Hematopoietic multipotent progenitor cell (in vitro differentiated cells): ENCODE data around the gene SELENOM. TPM values are rescaled to one million over a fixed set of nuclear protein-coding genes. Genes with fewer than 3 reads are reported as not detected.

ENCODE experiments used
- DNase-seq, 3 donors: peaks; one replicate each; pipeline ENCODE4 v3.0.0-alpha.2; 2011 to 2015; ENCODE audit warnings: low read depth in 2 of 3, low spot score in 2 of 3
- total RNA-seq: library from RNA; depleted of rRNA; stranded (reverse); fragments of >200 nt; gene quantifications from one replicate; pipeline ENCODE4 v1.2.3, GENCODE V29; 2012

SELENOM gene
- total RNA-seq, 1 donor = 5.1 TPM

DNA sequence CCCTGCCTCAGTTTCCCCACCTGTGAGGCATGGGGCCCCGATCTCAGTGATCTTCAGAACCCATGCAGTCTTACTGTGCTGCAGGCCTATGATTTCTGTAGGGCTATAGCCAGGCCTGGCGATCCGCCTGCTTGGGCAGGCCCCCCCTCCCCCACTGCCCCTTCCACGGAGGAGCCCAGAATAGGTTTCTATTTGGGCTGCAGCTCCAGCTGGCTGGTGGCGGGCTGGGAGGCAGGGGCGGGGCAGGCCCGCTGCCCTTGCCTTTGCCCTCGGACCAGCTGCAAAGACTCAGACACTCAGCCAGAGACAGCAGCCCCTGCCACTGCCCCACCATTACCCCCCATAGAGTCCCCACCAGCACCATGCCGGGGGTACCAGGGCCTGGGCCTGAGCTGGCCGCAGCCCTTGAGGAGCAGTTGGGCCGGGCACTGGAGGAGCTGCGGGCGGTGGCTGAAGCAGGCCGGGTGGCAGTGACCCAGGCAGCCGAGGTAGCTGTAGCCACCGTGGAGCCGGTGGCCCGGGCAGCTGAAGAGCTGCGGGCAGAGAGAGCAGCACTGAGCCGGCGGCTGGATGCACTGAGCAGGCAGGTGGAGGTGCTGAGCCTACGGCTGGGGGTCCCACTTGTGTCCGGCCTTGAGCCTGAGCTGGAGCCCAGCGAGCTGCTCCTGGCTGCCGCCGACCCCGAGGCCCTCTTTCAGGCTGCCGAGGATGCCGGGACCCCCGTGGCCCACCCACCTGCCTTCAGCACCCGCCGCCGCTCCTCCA is 14.1 kb downstream of the SELENOM start:
- no peak for DNase-seq

DNA sequence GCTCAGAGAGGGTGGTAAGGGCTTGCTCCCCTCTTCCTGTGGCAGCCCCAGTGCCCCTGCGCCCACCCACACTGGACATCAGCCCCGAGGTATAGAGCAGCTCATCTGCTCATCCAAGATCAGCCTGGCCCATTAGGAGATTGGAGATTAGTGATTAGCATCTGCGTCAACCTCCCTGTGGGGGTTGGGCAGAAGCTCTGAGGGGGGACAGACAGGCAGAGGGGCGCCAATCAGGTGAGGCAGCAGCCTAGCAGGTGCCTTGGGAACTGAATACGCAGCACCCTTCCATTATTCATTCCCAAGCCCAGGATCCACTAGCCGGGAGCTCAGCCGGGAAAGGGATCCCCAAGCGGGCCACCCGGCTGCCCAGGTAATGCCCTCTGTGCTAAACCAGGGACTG is 15.2 kb downstream of the SELENOM start:
- DNase-seq = no peak

DNA sequence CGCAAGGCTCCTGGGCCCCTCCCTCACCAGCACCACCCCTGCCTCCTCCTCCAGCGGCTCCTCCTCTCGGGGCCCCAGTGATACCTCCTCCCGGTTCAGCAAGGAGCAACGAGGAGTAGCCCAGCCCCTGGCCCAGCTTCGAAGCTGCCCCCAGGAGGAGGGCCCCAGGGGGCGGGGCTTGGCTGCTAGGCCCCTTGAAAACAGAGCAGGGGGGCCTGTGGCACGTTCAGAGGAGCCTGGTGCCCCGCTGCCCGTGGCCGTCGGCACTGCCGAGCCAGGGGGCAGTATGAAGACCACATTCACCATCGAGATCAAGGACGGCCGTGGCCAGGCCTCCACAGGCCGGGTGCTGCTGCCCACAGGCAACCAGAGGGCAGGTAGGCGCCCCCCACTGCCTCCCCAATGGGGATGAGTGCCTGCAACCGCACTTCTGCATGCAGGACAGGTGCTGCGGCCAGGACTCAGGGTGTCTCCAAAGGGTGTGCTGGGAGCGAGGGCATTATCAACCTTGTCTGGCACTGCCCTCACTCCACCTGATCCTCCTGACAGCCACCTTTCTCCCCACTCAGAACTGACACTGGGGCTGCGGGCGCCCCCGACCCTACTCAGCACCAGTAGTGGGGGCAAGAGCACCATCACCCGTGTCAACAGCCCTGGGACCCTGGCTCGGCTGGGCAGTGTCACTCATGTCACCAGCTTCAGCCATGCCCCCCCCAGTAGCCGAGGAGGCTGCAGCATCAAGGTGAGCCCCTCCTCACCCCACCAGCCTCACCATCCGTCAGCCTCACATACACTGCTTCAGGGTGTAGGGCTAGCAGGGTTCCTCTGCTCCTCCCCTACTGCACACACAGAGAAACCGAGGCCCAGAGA is 16.0 kb downstream of the SELENOM start:
- DNase-seq = no peak

DNA sequence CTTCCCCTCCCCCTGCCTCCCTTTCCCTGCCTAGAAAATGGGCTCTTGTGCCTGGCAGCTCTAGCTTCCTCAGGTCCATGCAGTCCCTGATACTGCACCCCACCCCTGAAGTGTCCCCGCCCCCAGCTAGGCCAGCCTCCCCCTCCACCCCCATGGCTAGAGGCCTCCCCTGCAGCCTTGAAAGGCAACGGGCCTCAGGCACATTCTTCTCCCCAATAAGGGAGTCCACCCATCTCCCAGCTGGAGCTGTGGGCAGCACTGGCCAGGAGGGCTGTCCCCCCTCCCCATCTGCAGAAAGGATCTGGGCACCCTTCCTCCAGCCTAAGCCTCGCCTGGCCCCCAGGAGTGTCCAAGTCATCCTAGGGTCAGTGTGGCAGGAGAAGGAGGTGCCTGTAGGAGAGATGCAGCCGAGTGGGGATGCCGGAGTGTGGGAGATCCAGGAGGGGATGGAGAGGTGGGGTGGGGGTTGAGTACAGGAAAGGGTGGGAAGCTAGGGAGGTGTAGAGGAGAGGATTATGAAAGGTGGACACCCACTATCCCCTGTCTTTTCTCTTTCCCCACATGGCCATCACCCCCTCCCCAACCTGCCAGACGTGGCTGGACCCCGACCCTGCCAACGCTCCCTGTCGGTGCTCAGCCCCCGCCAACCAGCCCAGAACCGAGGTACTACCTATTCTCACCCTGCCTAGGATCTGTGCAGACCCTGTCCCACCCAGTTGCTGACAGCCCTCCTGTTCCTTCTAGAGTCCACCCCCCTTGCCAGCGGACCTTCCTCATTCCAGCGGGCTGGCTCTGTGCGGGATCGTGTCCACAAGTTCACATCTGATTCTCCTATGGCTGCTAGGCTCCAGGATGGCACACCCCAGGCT is 16.9 kb downstream of the SELENOM start:
- DNase-seq = no peak

DNA sequence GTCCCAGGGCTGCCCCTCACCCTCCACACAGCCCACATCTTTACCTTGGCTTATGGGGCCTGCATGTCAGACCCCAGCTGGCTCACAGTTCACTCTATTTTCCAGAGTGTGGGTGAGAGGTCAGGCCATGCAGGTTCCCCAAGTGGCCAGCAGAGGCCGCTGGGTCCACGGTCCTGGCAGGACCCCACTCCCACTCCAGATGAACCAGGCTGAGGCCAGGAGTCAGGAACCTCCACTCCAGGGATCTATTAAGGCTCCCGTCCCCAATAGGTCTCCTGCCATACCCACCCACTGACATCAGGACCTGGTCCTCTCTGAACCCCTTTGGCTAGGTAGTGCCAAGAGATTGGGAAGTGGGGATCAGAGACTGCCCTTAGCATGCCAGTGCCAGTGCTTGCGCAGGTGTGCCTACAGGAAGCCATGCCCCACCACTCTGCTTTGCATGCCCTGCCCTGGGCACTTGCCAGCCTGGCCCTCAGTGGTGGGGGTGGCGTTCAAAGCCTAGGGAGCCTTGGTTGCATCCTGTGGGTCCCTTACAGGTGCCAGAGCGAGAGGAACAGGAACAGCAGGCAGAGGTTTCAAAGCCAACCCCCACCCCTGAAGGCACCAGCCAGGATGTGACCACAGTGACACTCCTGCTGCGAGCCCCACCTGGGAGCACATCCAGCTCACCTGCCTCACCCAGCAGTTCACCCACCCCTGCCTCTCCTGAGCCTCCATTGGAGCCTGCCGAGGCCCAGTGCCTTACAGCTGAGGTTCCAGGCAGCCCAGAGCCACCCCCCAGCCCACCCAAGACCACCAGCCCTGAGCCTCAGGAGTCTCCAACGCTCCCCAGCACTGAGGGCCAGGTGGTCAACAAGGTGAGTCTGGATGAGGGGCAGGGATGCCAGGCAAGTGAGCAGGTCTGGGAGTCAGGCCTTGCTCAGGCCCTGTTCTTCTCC is 17.9 kb downstream of the SELENOM start:
- peak in 2 of 3 donors; percentile 31 to 51 for DNase-seq

DNA sequence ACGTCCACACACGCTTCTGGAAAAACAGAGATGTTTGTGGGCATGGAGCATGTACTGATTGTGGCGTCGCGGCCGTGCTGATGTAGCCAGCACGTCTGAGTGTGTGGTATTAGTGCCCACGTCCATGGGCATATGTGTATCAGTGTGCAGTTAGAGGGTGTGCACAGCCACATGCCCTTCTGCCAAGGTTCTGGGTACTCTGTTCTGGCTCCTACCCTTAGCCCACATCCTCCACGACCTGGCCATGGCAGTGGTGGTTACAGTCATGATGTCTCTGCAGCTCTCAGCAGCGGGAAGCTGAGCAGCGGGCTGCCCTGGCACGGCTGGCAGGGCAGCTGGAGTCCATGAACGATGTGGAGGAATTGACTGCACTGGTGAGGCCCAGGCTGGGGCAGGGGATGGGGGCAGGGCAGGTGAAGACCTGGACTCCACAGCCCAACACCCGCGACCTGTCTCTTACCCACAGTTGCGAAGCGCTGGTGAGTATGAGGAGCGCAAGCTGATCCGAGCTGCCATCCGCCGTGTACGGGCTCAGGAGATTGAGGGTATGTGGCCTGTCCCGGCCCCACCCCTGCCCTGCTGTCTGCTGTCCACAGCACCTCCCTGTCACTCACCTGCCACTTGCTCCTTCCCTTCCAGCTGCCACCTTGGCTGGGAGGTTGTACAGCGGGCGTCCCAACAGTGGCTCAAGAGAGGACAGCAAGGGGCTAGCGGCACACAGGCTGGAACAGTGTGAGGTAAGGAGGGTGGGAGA is 19.0 kb downstream of the SELENOM start:
- no peak for DNase-seq

DNA sequence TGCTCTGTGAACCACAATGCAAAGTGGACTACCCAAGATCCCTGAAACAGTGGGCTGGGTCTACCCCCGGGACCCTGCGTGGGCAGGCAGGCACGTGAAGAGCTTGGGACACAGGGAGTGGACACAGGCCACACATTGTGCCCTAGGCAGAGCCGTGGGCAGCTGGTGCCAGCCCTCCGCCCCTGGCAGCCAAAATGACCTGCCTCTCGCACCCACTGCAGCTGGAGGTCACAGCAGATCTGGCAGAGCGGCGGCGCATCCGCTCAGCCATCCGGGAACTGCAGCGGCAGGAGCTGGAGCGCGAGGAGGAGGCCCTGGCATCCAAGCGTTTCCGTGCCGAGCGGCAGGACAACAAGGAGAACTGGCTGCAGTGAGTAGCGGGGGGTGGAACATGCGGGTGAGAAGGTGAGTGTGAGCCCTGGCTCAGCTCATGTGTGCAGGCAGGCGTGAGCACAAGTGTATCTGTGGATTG is 19.6 kb downstream of the SELENOM start:
- DNase-seq = no peak

DNA sequence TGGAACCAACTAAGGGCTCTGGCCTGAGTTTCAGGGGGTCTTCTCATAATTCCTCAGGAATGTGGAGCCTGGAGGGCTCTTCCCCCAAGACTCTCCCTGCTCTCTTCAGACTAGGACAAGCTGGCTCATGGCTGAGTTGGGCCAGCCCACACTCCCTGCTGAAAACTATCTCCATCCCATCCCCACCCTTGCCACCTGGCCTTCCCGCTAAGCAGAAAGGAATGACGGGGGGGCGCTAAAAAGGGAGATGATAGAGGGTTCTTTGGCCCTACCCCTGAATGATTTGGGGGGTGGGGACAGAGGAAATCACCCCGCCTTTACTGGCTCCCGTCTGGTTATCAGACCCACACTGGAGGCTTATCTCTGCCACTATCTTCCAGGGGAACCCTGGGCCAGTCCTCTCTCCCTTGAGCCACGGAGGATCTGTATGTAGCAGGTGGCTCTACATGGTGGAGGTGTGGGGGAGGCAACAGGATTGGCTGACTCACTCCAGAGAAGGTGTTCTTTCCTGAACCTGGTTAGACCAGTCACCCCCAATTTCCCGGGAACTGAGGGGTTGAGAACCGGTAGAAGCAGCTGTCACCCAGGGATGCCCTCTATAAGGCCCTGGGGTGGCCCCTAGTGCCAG is 20.6 kb downstream of the SELENOM start:
- no peak for DNase-seq

DNA sequence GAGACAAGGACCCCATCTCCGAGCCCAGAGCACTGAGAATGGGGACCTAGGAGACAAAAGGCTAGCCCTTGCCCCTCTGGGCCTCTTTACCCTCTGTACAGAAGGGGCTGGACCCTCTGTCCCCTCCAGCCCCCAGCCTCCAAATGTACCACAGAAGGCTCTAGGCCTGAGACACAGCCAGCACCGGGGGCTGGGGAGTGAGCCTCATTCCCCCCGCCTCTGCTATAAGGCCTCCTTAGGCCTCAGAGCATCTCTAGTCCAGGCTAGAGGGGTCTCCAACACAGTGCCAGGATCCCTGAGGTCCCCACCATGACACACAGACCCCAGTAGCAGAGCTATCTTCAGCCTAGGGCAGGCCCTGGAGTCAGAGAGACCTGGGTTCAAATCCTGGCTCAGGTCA is 21.4 kb downstream of the SELENOM start:
- DNase-seq = no peak

DNA sequence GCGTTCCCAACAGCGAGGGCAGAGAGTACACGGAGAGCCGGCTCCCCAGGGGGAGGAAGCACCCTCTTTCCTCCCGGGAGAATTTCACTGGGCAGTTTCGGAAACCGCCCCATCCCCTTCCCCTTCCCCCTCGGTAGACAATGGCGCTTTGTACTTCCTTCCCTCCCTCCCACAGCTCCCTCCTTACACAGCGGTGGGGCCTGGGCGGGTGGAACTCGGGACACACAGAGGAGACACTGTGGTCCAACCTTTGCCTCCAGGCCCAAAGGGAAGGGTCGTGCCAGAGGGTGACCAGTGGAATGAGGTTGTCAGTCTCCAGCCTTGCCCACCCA is 21.9 kb downstream of the SELENOM start:
- DNase-seq = no peak

DNA sequence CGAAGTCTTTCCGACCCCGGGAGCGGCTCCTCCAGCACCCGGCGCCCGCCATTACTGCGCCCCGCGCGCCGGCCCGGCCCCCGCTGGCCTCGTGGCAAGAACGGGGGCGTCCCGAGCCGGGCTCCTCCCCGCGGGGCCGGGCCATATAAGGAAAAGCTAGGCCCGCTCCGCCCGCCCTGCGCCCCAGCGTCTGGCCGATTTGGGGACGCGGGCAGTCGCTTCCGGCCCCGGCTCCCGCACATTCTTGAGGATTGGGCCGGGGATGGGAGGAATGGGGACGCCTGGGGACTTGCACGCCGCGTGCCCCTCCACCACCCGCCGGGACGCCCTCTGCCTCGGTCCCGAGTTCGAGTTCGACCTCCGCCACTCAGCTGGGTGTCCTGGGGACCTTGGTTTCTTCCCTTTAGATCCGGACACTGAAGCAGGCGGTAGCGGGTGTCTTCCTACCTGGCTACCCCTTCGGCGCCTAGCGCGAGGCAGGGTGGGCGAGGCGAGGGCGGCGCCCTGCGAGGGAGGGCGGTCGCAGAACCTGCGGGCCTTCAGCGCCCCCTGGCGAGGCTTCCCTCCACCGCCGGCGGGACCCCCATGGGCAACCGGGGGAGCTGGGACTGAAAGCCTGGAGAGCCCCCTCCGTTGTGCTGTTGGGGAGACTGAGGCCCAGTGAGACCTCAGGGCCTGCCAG is 22.4 kb downstream of the SELENOM start:
- peak; percentile 53 to 88 (median 79) for DNase-seq

DNA sequence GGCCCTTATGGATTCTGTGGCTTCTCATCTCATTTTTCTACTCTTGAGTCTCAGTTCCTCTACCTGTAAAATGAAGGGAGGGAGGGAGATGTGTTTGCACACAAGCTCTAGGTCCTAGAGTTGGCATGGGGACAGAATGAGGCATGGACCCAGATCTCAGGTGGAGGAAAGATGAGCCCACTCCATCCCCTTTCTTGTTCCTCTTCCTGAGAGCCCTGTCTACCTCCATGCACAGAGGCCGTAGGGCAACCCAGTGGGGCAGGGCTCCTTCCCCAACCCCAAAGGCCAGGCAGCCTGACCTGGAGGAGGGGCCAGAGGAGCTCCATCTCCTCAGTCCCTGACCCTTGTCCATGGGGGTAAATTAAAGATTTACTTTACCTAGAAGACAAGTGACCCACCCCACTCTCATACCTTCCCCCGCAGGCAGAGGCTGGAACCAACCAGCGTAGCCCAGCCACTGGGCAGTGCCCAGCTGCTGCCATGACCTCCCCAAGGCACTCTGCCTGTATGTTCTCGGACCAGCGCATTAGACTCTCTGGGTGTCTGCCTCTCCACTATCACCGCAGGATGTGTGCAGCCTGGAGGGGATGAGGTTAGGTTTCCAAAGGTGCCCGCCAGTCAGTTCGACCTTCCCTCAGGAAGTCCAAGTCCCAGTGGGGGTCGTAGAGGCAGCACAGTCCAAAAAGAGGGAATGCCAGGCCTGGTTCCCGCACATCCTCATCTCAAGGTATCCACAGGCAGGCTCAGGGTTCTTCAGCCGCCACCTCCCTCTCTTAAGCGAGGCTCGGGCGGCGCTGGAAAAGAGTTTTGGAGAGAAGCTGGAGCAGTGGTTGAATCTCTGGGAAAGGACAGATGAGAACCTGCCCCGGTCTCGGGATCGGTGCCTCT is 23.2 kb downstream of the SELENOM start:
- peak in 1 of 3 donors; percentile 16 for DNase-seq

DNA sequence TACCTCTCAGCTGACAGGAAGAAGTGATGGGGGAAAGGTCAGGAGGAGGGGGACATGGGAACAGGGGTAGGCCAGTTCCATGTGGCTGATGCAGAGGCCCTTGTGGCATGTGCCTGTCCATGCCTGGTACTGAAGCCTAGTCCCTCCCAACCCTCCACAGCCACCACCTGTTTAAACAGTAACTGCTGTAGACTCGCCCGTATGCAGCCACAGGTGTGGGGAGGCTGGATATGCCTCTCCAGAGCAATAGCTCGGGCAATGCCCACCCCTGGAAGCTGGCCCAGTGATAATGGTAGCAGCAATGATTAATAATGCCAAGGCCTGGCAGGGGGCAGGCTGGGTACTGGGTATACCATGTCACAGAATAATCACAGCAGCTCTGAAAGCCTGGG is 24.0 kb downstream of the SELENOM start:
- no peak for DNase-seq

DNA sequence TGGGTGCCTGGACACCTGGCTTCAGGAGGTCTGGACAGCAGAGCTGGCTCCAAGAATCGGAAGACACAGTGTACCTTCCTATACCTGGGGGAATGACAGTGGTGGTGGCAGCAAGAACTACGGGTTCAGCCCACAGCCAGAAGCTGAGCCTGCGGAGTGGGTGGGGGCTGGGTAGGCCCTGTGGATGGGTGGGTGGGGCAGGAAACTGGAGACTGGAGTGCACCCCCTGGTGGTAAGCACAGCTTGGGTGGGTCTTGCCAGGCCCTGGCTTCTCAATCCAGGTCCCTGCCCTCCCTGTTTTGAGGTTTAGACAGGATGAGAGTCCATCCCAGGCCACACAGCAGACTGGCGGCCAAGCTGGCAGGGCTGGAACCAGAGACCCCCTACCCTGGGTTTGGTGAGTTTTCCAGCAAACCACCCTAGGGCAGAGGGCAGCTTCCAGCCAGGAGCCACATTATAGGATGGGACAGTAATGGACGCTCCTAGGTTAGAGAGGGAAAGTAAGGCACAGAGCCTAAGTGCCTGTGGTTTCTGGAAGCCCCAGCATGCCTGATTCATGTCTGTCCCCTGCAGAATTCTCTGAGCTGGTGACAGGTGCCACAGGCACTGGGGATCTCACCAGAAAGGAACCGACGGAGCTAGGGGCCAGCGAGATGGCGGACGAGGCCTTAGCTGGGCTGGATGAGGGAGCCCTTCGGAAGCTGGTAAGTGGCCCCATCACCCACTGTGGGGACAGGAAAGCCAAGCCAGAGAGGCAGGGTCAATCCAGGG is 24.6 kb downstream of the SELENOM start:
- DNase-seq = peak in 2 of 3 donors; percentile 65 to 75

DNA sequence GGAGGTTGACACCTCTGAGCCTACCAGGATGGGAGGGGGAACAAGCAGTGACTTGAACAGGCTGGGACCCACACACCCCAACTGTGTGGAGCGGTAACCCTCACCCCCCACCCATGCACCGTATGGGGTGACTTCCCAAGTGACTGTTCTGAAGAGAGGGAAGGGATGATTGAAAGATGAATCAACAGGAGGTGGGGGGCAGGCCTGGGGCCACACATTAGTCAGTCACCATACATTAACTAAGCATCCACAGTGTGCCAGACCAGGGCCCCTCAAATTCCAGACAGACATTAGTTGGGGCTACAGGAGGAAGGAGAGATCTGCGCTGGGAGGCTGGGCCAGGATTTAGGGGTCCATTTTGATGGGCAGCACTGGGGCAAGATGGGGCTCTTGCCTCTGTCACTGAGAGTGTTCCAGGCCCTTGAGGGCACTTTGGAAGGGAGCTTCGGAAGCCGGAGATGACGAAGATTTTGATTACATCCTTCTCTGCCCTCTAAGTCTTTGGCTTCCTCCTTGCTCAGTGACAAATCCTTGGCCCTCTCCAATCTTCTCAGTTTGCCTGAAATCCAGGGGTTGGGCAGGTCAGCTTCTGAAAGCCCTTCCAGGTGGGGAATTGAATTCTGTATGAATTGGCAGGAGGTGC is 25.3 kb downstream of the SELENOM start:
- no peak for DNase-seq
